NT2/D1 (cell line): Measurements from ENCODE around the gene TMCC1.

ENCODE experiments used
- SUZ12 ChIP-seq: IDR thresholded peaks from 2 replicates; pipeline ENCODE4 v1.6.1; 2011; ENCODE audit not compliant: insufficient read length, insufficient read depth; ENCODE audit errors: extremely low read depth
- YY1 ChIP-seq: IDR thresholded peaks from 2 replicates; pipeline ENCODE4 v1.6.1; 2011; ENCODE audit not compliant: insufficient read length, insufficient read depth
- ZNF274 ChIP-seq: IDR thresholded peaks from 2 replicates; pipeline ENCODE4 v1.6.1; 2011; ENCODE audit warnings: mild to moderate bottlenecking, low read depth, low read length

GRCh38 chr3:129703913-129704312 lies 189.6 kb downstream of the TMCC1 start:
- TF ChIP-seq YY1 (no peak), SUZ12 (no peak), ZNF274 (no peak)
